ENCODE data around the gene HOXA1.

DNA sequence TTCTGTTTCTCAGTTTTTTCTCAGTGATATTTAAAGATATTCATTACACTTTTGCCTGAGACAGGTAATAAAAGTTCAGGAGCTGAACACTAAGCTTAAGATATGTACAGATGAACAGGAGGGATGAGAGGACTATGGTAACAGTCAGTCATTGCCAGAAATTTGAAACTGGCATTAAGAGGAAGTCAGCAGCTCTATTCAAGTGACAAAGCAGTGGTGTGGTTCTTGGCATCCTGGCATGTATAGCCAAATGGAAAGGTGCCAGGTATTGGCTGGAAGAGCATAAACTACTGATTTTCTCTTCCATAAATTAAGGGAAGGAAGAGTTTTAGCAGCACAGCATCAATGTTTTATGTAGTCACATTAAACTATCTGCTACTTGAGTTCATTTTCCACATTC, 22.7 kb downstream of the HOXA1 start:
- TF ChIP-seq EZH2phosphoT487 (IDR thresholded peaks at IDR 0.05; ENCODE audit: borderline replicate concordance, low read length) (no peak), CTCF (conservative IDR thresholded peaks at IDR 0.05; ENCODE audit: low read depth, low read length) (no peak)

Data from PC-3 (cell line).